ENCODE measurements around the gene FAM111B.

DNA sequence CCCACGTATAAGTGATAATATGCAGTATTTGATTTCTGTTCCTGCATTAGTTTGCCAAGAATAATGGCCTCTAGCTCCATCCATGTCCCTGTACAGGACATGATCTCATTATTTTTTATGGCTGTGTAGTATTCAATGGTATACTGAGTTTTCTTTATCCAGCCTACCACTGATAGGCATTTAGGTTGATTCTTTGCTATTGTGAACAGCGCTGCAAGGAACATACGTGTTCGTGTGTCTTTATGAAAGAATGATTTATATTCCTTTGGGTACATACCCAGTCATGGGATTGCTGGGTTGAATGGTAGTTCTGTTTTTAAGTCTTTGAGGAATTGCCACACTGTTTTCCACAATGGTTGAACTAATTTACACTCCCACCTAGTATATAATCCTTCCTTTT is 34.2 kb downstream of the FAM111B start:
- TF ChIP-seq, protein P1, sequence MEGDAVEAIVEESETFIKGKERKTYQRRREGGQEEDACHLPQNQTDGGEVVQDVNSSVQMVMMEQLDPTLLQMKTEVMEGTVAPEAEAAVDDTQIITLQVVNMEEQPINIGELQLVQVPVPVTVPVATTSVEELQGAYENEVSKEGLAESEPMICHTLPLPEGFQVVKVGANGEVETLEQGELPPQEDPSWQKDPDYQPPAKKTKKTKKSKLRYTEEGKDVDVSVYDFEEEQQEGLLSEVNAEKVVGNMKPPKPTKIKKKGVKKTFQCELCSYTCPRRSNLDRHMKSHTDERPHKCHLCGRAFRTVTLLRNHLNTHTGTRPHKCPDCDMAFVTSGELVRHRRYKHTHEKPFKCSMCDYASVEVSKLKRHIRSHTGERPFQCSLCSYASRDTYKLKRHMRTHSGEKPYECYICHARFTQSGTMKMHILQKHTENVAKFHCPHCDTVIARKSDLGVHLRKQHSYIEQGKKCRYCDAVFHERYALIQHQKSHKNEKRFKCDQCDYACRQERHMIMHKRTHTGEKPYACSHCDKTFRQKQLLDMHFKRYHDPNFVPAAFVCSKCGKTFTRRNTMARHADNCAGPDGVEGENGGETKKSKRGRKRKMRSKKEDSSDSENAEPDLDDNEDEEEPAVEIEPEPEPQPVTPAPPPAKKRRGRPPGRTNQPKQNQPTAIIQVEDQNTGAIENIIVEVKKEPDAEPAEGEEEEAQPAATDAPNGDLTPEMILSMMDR (IDR thresholded peaks at IDR 0.05), result no peak
- TF ChIP-seq POLR2A (IDR thresholded peaks at IDR 0.05) (no peak), EP300 (IDR thresholded peaks at IDR 0.05) (no peak)
